GM12873 (cell line): ENCODE measurements around the gene SH2B2.

Experiments used
- CTCF ChIP-seq: IDR thresholded peaks from 2 replicates; pipeline ENCODE4 v1.5.1; 2012; ENCODE audit warnings: low read depth, mild to moderate bottlenecking, moderate library complexity, low read length, control low read depth; ENCODE audit not compliant: insufficient read depth; ENCODE audit errors: missing control alignments

The SH2B2 gene

GRCh38 chr7:102251531-102252365, 34.9 kb upstream of the SH2B2 start:
- TF ChIP-seq CTCF, result no peak

GRCh38 chr7:102252366-102252982, 34.2 kb upstream of the SH2B2 start:
- no peak for TF ChIP-seq CTCF

DNA sequence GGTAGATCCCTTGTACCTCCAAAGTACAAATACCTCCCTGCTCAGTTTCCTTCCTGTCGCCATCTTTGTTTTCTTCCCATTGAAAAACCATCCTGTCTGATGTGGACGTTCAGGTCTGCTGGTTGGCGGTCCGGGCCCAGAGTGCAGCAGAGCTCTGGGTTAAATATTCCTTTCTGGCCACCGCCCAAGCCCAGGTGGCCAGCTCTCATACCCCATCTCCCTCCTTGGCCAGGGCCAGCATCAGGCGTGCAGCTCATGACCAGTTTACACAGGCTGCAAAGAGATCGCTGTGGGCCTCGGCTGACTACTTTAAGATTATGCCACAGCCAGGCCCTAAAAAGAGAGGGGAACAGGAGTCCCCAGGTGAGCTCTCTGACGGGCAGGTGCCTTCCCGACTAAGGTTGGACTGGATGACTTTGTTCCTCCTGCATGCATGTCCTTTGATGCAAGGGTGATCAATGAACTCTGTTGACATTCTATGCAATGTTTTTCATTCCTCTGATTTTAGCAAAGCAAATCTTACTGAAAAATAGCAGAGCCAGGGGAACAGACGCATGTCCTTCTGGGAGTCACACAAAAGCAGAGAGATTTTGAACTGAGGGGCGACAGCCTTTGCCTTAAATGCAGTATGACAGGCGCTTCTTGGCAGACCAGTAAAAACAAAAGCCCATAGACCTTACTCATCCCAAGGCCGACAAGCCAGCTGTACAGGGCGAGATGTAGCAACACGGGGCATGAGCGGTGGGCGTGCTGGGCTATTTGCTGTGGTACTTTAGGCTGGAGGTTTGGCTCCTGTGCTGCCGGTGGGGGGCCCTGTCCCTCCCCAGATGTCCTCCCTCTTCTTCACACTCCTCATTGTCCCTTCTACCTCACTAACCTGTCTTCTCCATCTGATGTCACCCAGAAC, 33.3 kb upstream of the SH2B2 start:
- TF ChIP-seq CTCF, result no peak

DNA sequence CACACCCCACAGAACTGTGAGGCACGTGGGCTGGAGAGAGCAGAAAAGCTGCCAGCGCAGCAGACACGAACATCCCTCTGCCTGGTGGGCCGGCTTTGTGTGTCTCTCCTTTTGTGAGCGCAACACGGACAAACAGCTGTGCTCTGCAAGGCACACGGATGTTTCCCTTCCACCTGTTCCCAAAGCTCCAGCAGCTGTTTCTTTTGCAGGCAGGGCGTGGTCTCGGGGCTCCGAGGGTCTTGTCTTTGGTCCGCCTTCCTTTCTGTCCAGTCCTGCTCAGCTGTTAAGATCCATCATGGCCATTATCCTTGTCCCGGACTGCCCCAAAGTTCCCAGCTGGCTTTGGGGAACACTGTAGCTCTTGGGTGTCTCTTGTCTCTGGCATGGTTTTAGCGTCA, 32.7 kb upstream of the SH2B2 start:
- TF ChIP-seq CTCF, result no peak

GRCh38 chr7:102254521-102254920, 32.1 kb upstream of the SH2B2 start:
- no peak for TF ChIP-seq CTCF

GRCh38 chr7:102255501-102255900, 31.2 kb upstream of the SH2B2 start:
- no peak for TF ChIP-seq CTCF

DNA sequence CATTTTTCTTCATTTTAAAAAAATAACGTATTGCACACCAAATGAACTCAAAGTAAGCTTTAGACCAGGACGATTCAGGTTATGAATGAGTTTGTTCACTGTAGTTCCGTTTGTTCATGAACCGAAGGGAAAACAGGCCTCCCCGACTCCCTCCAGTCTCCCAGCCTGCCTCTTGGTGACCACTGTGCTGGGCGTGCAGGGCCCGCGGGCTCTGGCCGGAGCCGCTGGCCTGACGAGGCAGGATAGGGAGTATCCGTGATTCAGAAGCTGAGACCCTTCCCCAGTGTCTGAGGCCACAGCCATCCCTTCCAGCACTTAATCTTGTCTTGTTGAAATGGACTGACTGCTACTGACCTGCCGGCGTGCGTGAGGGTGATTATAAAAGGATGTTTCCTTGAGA, 30.8 kb upstream of the SH2B2 start:
- no peak for TF ChIP-seq CTCF
